GM20431 (cell line): ENCODE data around the gene VDR.

ENCODE experiments used
- in situ Hi-C: fragments of 300-500 bp; cut with MseI, MboI; formaldehyde crosslinking; loops from one replicate; pipeline ENCODE4 v1.15.0; 2020; ENCODE audit warnings: low sequenced_read_pairs; ENCODE audit not compliant: unreplicated experiment

The VDR gene

DNA sequence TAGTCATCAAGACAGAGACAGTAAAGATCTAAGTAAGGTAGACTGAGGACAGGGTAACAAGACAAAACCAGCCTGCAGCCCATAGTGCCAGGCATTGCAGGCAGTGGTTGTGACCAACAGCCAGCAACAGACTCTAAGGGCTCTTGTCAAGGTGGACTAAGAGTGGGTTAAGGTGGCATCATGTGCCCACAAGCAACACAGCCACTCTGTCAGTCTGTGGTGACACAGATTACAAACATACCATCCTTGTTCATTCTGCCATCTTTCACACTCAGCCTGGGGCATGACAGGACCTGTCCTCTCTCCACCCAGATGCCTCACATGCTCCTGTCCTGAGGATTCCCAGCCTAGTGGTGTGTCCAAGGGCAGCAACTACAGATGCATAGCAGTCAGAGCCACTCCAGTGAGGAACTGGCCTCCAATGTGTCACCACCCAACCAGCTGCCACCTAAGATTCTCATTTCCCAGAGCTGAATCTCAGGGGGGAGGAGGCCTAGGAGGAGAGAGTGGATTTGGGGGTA lies 28.3 kb downstream of the VDR start:
- in situ Hi-C loops, result no loop called here

DNA sequence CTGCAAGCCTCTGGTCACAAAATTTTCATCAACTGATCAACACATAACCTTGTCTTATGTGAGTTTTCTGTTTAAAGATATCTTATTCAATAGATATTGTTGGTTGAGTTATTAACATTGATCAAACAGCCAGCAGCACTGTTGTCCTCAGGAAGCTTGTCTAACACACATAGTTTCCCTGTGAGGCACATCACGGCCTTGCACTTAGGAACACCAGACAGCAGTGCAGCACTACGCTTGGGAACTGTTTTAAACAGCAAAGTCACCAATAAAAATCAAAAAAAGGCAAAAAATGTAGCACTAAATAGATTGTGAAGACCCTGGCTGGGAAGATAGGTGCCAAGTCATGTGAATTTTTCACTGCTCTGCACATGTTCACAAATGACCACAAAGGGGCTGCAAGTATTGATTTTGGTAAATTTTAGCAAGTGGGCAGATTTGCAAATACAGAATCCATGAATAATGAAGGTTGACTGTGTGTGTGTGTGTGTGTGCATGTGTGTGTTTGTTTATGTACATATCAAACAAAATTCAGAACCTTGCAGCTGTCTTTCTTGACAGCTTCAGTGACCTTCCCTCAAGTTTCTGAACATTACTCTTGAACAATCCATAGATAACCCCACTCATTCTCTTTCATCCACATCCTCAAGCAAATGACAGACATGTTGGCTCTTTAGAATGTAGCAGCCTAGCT lies 28.9 kb downstream of the VDR start:
- in situ Hi-C loops, result no loop called here

DNA sequence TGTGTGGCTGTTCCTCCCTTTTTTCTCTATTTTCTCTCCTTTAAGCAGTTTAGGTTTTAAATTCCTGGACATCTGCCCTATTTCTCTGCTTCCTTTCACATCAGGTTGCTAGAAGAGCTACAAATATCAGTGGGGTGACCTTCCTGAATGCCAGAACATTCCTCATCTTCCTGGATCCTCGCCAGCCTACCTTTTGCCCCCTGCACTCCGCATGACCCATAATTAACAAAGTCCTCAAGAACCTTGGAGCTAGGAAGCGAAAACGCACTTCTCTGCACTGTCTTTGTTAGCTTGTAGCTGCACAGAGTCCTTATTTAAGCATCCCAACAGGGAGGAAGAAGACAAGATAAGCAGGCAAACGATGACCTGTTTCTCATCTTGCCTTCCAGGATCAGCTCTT lies 30.5 kb downstream of the VDR start:
- in situ Hi-C loops, result no loop called here

DNA sequence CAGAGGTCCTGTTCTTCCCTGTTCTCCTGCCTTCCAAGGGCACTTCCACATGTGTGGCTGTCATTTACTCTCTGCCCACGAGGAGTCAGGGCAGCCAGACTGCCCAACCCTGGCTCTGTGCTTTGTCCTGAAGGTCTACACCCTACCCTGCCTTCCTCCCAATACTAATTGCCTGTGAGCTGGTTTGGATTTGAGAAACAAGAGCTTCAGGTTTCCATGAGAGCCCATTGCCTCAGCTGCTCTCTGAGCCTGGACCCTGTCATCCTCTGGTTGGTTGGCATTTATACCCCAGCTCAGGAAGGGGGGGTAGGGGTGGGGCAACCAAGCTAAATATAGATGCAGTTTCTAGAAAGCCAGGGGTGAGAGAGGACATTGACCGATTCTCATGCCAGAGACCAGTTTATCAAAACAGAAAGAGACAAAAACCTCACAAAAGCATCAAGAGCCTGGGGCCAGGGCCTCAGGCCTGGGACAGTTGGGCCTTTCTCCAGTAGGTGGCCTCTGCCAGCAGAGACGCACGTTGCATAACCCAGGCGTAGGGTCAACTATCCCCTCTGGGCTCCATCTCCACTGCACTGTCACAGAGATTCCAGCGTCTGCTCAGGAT lies 34.5 kb downstream of the VDR start:
- in situ Hi-C loops, result no loop called here

DNA sequence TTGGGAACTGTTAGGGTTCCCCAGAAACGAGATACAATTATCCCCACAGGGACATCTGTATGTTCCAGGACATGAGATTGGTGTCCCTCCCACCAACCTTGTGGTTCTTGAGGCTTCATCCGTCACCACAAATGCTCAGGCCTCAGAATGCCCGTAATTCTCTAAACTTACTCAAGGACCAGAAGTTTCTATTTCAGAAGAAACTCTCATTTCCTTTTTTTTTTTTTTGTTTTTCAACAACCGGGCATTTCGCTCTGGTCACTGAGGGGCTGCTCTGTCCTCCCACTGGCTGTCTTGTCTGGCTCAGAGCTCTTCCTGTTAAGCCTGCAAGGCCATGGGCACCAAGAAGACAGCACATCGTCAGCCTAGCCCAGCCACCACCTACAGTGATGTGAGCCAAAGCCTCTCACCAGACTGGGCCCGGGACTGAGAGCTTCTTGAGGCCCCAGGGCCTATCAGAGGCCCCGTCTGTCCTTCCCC lies 36.2 kb downstream of the VDR start:
- in situ Hi-C loops, result no loop called here

DNA sequence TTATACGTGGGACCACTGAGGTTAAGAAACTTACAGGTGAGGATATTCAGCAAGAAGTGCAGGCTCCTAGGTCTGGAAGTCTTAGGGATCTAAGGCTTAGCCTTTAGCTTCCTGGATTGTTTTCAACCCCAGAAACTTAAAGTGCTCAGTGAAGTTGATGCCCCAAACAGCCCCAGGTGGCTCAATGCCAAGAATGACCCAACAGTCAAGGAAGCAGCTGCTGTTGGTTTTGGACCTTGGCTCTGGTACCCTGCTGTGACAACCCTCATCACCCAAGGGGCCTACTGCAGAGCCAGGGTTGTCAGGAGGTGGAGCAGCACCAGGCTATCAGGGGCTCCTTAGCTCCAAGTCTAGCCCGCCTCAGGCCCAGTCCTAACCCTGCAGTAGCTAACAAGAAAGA lies 36.8 kb downstream of the VDR start:
- in situ Hi-C loops, result no loop called here

DNA sequence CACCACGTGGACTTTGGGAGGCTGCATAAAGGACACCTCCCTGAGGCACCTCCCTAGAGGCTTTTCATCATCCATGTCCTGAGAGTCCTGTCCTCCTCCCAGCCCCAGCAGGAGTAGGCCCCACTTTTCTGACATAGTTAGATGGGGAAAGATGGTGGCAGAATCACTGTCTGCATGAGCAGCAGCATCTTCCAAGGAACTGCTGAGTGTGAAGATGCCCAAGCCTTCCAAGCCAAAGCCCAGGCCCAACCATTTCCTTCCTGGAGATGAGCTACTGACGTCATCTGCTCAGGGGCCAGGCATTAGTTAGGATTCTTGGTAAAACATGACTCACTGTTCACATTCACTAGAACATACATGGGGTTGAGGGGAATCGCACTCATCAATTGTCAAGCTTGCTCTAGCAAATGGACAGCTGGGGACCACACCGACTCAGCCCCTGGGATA lies 37.3 kb downstream of the VDR start:
- in situ Hi-C loops, result no loop called here

DNA sequence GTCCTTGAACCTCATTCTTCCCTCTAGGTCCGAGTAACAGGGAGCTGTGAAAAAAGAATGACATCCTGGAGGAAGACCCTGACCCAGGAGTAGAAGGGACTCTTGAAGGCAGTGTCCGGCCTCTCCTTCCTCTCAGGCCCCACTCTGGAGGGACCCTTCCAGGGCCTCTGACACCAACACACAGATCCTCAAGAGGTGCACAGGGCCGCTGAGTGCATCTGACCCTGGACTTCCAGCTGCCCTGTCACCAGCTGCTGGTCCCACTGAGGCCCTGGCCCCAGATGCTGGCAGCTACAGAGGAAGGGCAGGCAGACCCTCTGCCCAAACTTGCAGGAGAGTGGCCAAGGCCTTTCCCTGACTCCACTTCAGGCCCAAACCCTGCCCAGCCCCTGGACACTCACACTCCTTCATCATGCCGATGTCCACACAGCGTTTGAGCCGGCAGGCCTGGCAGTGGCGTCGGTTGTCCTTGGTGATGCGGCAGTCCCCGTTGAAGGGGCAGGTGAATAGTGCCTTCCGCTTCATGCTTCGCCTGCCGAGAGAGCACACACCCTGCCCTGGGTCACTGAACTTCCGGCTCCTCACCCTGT lies 40.1 kb downstream of the VDR start:
- in situ Hi-C loops, result no loop called here

DNA sequence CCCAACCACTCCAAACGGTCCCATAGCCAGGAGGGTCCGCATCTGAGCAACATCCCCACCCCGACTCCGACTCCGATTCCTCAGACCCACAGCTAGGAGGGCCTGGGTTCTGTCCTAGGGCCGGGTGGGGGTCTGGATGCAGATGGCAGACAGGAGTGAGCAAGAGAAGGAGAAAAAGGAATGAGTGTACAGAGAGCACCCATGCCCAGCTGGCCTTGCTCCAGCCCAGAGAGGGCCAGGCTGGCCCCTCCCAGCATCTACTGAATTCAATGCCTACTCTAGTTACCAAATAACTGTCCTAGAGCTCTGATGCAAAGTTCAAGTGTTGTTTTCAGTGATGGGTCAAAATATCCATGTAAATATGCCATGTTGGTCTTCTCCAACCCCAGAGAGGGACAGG lies 40.8 kb downstream of the VDR start:
- in situ Hi-C loops, result no loop called here

DNA sequence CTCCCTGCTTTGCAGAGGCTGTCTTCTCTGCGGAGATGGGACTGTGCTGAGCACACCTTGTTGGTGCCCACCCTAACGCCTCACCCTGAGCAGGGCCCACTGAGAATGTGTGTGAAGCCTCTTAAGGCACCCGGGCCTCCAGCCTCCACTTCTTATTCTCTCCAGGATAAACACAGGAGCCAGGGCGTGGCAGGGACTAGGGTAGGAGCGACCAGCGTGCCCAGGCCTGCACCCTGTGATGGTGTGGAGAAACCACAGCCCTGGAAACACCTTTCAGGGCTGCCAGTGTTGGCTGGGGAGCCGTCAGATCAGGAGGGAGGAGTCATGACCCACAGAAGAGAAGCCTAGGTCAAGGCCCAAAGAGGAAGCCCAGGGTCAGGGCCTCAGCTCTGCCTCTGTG lies 41.3 kb downstream of the VDR start:
- in situ Hi-C loops, result no loop called here

DNA sequence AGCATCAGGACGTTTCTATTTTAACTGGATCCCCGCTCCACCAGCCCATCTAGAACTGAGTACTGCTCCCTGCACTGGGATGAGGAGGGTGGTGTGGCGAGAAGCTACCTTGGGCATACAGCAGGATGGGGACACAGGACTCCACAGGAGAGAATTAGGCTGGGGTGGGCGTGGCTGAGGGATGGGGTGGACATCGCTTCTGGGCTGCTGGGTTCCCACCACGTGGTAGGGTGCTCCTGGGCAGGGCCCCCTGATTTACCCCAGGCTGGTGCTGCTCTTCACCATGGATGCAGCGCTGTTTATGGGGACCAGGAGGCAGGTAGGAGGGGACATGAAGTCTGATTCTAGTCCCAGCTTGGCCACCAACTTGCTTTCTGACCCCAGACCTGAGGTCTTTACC lies 41.9 kb downstream of the VDR start:
- in situ Hi-C loops, result no loop called here

DNA sequence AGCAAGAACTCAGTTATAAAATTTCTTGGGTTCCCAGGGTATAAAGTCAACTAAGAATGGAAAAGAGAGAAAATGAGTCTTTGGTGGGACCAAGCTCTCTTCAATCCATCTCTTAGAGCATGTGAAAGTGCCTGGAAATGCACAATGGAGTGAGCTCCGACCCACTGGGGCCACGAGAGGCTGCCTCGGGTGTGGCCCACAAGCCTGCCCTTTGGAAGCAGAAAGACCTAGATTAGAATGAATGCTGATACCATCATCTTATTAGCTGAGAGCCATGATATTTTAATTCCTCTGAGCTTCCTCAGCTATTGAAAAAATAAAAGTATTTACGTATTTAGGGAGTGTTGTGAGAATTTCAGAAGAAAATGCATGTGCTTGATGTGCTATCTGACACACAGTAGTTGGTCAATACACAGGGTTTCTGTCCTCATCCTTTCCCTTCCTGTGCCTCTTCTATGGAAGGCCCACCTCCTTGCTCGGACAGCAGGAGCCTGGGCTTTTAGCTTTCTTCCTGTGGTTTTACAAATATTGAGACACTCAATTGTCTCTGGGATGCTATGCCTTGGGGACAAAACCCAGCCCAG lies 42.5 kb downstream of the VDR start:
- in situ Hi-C loops, result no loop called here

DNA sequence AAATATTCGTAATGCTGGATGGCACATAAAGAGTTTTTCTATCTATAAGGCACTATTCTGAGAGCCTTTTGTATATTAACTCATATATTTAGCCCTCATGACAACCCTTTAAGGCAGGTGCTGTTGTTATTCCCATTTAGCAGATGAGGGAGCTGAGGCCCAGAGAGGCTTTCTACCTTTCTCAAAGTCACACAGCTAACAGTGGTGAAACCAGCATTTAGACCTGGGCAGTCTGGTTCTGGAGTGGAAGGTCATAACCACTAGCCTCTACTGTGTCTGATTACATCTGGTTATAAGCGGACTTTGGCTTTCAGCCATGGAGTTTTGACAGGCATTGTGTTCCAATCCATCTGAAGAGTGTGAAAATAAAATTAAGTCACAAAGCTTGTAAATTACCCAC lies 43.9 kb downstream of the VDR start:
- in situ Hi-C loops, result no loop called here

DNA sequence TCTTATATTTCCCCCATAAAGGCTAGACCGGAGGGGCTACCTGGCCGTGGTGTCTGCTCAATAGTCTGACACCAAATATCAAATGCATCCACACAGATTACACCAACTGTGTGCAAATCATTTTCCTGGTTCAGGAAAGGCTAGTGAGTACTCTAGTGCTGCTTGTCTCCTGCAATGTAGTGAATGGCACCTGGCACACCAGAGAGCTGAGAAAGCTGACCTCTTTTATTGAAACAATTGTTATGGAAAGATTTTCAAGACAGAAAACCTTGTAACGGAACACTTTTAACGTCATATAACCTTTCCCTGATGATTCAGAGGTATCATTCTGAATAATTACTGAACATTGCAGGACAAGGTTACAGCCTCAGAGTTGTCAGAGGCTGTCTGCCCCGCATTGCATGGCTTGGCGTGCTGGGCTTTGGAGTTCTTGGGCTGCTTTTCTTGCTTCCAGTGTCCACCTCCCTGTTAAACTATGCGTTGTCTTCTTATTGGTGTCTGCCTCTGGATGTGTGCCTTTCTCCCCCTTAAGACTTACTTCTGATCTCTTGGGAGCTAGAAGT lies 44.4 kb downstream of the VDR start:
- in situ Hi-C loops, result no loop called here

DNA sequence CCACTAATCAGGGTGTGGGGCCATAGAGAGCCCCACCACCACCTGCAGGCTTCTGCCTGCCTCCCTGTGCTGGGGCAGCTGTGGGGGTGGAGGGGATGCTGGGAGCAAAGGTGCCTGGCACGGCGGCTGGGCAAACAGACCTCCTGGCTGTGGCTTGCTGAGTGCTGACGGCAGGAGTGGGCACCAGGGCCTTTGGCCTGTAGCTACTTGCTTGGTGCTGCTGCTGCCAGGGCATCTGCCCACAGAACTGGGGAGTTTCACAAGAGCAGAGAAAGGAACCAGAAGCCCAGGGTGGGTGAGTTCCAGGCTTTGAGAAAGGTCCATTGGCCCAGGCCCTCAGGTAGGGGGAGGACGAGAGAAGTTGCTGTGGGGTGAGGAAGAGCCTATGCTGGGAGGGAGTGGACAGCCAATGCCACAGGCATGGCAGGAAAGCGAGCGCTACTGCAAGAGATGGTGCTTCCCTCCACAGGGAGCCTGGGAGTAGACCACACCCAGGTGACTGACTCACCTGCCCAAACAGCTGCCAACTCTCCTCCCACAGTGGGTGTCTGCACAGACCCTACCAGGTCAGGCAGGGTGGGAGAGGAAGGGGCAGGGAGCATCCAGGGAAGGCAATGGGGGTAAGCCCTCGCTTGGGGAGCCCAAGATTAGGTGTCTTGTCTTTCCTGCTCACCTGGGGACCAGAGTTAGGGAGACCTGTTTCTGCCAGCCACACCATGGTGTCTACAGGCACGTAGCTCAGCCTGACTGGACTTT lies 46.1 kb downstream of the VDR start:
- in situ Hi-C loops, result no loop called here

DNA sequence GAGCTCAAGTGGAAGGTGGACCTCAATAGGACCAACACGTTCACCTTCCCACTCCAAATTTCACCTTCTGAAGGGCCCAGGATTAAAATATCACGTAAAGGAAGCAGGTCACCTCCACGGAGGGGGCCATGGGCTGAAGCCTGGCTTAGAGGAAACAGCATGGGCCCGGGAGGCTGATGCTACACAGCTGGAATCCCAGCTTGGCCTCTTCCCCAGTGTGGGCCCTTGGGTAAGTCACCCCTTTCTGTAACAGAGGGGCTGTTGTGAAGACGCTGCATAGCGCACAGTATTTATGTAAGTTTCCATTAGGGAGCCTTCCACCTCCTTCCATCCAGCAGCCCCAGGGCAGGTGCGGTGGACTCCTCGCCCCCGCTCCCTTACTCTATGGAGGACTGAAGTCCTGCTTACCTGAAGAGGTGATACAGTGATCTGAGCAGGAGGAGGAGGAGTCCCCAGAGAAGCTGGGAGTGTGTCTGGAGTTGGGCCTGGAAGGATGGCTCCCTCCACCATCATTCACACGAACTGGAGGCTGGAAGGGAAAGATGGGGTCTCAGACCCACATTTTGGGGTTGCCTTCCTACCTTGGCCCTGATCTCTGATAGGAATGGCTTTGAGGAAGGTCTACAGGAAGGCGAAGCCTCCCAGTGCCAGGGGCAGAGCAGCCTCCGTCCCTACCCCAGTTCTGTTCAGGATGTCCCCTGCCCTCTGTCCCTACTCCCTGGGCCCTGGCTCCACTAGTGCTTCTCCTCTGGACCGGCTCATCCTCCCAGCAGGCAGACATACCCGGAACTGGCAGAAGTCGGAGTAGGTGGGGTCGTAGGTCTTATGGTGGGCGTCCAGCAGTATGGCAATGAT lies 47.8 kb downstream of the VDR start:
- in situ Hi-C loops, result no loop called here

DNA sequence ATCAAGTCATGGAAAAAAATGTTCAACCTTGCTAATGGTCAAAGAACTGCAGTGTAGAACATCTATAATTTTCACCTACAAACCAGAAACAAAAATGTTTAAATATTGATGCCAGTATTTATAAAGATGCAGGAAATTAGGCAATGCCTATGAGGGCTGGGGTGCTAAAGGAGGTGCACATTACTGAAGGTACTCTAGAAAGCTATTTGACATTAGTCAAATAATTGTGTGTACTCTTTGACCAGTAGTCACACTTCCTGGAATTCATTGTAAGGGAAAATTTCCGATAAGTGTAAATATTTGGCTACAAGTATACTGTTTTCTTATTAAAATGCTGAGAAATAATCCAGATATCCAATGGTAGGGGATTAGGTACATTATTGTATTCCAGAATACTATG lies 48.7 kb downstream of the VDR start:
- in situ Hi-C loops, result no loop called here

DNA sequence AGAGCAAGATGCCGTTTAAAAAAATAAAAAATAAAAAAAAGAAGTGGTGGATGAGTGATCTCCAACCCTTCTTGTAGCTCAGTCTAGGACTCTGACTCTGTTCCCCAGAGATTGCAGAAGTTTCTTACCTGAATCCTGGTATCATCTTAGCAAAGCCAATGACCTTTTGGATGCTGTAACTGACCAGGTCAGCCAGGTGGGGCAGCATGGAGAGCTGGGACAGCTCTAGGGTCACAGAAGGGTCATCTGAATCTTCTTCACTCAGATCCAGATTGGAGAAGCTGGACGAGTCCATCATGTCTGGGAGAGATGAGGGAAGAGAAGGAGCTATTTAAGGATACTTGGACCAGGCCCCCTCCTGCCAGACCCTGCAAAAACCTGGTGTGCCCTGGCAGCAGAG lies 49.3 kb downstream of the VDR start:
- in situ Hi-C loops, result no loop called here

DNA sequence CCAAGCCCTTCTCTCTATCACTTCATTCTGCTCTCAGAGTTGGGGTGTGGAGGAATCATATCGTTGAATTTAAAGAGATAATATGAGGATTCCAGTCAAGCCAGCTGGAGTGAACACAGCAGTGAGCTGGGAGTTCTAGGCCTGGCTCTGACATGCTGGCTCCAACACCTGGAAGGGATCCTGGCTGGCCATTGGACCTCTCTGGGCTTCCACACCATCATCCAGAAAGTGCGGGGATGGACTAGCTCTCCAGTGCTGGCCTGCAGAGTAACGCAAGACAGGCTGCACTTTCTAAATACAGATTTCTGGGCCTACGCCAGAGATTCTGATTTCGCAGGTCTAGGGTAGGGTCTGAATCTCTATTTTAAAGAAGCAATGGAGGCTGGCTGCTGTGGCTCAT lies 50.3 kb downstream of the VDR start:
- in situ Hi-C loops, result no loop called here
